Gastroesophageal sphincter (tissue), 3 donors: ENCODE measurements around the gene FXYD6.

Experiments
- CTCF ChIP-seq, 4 experiments: fragments of 200-600 bp in 2 of 4; fragments of 450-650 bp in 2 of 4; sonication (generic) in 1 of 4; IDR thresholded peaks; one replicate each; pipeline ENCODE4 v1.5.1; 2017 to 2019; ENCODE audit warnings: antibody characterized with exemption in 4 of 4, mild to moderate bottlenecking in 2 of 4, moderate library complexity in 2 of 4
- POLR2A ChIP-seq, 2 donors: fragments of 450-650 bp; IDR thresholded peaks; one replicate each; pipeline ENCODE4 v1.6.1; 2017; ENCODE audit warnings: antibody characterized with exemption in 2 of 2, mild to moderate bottlenecking in 2 of 2, moderate library complexity in 1 of 2

- TF ChIP-seq CTCF (IDR thresholded peaks at IDR 0.05): no peak
- no peak for TF ChIP-seq POLR2A (IDR thresholded peaks at IDR 0.05)
Measured at GRCh38 chr11:117852309-117852708, 24.1 kb downstream of the FXYD6 start.
